ENCODE data around the gene PANX2.
A peak's percentile ranks its signal among the peaks of the same experiment; 100 is the strongest.
"Not testable (repeated sequence)": the region's sequence is repeated elsewhere in the genome, so short reads cannot be mapped to it uniquely, and the experiment has no call there.

Gene PANX2

GRCh38 chr22:50200461-50201190 lies 30.1 kb downstream of the PANX2 start, which contains the start of gene SELENOO:
Gene SELENOO, plus strand, starts transcription at chr22:50201011. Its CDS starts 26 bp downstream, at chr22:50201037.
- peak; percentile 38 for DNase-seq

- DNase-seq = no peak
Measured at GRCh38 chr22:50201191-50202129, 30.9 kb downstream of the PANX2 start.

- DNase-seq = no peak
Measured at GRCh38 chr22:50202130-50202666, 31.7 kb downstream of the PANX2 start.

- DNase-seq = no peak
Measured at GRCh38 chr22:50203288-50203687, 32.8 kb downstream of the PANX2 start.

- no peak for DNase-seq
Measured at GRCh38 chr22:50204571-50204970, 34.0 kb downstream of the PANX2 start.

DNA sequence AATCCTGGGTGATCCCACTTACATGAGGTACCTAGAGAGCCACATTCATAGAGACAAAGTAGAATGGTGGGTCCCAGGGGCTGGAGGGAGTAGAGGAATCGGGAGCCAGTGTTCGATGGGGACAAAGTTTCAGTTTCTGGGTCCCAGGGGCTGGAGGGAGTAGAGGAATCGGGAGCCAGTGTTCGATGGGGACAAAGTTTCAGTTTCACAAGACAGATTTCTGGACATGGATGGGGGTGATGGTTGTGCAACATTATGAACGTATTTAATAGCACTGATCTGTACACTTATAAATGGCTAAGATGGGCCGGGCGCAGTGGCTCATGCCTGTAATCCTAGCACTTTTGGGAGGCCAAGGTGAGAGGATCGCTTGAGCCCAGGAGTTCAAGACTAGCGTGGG lies 34.5 kb downstream of the PANX2 start:
- DNase-seq = not testable (repeated sequence)

DNA sequence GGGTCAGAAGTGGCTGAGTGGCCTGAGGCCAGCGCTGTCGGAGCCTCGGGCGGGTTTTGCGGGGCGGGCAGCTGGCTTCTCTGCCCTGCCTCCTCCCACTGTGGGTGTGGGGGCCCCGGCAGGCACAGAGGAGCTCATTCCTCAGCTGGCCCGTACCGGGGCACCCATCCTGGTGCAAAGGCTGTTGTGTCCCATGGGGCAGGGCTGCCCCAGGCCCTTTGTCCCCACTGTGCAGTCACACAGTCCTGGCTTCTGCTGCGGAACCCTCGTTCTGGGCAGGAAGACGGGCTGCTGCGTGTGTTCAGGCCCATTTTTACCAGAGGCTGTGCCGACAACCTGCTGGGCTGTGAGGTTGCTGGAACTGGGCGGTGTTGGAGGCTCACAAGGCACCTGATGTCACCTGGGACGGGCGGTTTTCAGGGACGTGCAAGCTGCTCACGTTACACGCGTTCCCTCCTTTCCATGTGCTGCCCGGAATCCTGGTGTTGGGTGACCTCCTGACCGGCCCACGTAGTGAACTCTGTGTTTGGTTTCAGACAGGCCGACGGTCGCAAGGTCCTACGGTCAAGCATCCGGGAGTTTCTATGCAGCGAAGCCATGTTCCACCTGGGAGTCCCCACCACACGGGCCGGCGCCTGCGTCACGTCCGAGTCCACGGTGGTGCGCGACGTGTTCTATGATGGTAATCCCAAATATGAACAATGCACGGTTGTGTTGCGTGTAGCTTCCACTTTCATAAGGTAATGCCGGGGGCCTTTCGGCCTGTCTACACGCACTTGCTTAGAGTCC lies 35.4 kb downstream of the PANX2 start:
- no peak for DNase-seq

- no peak for DNase-seq
Measured at GRCh38 chr22:50206599-50206998, 36.1 kb downstream of the PANX2 start.

DNA sequence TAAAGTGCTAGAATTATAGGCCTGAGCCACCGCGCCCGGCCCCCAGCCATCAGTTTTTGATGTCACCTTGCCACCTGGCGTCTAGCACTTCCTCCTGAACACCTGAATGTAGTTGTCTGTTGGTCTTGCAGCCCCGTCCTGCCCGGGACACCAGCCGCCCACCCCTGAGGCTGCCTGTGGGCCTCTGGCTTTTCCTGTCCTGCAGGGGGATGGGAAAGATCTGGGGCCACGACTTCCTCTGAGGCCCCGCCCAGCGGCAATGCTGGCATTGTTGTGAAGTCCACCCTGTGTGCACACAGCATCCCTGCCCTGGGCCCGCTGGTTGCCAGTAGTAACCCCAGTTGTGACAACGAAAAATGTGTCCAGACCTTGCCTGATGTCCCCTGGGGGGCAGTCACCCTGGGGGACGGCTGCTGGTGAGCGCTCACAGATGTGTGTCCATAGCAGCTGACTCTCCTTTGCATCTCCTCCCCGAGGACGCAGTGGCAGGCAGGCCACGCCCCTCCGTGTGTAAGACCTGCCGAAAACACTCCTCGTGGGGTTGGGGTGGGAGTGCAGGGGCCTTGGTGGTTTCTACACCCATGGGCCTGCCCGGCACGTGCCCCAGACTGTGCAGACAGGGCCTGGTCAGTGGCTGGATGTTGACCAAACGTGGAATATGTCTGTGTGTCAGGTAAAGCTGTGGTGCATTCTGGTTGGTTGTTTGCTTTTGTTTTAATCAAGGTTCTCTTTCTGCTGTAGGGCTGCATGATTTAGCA lies 37.0 kb downstream of the PANX2 start:
- no peak for DNase-seq

- no peak for DNase-seq
Measured at GRCh38 chr22:50208430-50208938, 38.0 kb downstream of the PANX2 start.

- DNase-seq = no peak
Measured at GRCh38 chr22:50208939-50209892, 38.7 kb downstream of the PANX2 start.

DNA sequence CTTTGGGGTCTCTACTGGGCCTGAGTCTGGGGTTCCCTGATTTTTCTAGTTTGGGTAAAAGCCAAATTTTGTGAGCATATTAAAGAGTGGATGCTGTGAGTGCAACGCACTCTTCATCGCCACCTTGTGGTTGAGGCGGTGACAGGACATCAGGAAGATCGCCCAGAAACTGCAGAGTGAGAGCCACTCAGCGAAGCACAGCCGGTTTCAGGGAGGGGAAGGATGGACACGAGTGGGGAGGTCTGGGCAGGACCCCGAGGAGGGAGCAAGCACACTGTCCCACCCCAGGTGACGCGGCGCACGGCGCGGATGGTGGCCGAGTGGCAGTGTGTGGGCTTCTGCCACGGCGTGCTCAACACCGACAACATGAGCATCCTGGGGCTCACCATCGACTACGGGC lies 39.4 kb downstream of the PANX2 start:
- DNase-seq = no peak

DNA sequence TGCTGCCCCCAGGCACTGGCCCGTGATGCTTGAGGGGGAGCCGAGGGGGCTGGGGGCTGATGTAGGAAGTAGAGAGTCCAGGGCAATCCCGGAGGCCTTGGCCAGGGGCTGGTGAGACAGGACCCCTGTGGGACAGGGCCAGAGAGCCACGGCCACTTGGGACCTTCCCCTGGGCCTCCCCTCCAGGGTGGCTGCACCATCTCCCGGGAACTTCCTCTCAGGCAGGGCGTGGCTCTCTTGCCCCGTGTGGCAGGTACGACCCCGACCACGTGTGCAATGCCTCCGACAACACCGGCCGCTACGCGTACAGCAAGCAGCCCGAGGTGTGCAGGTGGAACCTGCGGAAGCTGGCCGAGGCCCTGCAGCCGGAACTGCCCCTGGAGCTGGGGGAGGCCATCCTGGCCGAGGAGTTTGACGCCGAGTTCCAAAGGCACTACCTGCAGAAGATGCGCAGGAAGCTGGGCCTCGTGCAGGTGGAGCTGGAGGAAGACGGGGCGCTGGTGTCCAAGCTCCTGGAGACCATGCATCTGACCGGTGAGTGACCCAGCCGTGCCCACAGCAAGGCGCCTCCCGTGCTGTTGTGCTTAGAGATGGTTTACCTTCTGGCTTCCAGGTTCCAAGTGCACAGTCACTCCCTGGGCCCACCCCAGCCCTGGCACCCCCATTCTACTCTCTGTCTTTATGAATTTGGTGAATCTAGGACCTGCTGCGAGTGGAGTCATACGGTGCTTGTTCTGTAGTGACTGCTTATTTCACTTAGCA lies 40.0 kb downstream of the PANX2 start:
- no peak for DNase-seq

- DNase-seq = no peak
Measured at GRCh38 chr22:50211147-50211546, 40.6 kb downstream of the PANX2 start.

DNA sequence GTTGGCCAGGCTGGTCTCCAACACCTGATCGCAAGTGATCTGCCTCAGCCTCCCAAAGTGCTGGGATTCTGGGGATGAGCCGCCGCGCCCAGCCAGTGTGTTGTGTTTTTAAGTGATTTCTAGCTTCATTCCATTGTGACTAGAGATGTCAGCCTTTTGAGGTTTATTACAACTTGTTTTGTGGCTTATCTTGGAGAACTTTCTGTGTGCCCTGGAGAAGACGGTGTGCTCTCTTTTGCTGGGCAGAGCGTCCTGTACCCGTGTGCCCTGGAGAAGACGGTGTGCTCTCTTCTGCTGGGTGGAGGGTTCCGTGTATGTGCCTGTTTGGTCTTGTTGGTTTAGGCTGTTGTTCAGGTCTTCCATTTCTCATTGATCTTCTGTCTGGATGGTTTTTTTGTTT lies 42.7 kb downstream of the PANX2 start:
- DNase-seq = no peak

DNA sequence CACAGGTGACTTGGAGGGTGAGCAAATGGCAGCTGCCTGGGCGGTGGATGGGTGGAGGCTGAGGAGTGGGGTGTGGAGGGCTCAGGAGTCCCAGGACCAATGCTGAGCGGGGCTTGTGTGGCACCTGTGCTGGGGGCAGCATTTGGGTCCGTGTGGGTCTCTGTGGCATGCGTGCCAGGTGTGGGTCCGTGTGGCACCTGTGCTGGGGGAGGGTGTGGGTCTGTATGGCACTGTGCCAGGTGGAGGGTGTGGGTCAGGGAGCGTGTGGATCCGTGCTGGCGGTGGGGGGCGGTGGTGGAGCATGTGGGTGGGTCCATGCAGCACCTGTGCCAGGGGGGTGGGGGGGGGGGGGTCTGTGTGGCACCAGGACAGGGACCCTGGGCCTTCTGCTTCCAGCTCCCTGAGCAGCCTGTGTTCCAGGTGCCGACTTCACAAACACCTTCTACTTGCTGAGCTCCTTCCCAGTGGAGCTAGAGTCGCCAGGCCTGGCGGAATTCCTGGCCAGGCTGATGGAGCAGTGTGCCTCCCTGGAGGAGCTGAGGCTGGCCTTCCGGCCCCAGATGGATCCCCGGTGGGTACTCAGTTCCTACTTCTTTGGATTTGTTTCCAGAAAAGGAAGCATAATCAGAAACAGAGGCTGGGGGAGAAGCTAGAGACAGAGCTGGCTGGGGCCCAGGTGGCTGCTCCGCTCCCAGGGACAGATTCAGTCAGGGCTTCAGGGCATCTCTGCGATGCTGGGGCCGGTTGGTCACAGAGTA lies 44.9 kb downstream of the PANX2 start:
- DNase-seq = no peak

- DNase-seq = no peak
Measured at GRCh38 chr22:50216055-50216683, 45.6 kb downstream of the PANX2 start.

DNA sequence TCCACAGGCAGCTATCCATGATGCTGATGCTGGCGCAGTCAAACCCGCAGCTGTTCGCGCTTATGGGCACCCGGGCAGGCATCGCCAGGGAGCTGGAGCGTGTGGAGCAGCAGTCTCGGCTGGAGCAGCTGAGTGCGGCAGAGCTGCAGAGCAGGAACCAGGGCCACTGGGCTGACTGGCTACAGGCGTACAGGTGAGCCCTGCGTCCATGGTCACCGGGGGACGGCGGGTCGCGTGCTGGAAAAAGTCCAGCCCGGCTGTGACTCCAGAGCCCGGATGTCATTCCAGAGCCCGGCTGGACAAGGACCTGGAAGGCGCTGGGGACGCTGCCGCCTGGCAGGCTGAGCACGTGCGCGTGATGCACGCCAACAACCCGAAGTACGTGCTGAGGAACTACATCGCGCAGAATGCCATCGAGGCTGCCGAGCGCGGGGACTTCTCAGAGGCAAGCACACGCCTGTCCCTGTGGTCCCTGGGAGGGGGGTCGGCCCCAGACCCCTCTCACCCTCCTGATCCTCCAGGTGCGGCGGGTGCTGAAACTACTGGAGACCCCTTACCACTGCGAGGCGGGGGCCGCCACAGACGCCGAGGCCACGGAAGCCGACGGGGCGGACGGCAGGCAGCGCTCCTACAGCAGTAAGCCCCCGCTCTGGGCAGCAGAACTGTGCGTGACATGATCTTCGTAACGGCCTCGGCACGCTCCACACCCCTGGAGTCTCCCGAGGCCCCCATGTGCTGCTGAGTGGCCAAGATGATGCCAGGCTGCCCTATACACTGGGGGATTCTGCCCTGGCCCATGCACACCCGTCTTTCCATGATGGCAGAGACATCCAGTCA lies 46.4 kb downstream of the PANX2 start:
- DNase-seq = no peak

All from NCI-H1436 treated with DMSO at 0.1 percent for 48 hours (cell line).